GM19467 (cell line): ENCODE results near the gene SNX30.

Source experiments
- ATAC-seq: cut with Tn5 transposase; IDR thresholded peaks from one replicate; pipeline ENCODE4 v1.9.1; 2021; ENCODE audit warnings: mild to moderate bottlenecking, moderate library complexity; ENCODE audit not compliant: unreplicated experiment

Gene SNX30

GRCh38 chr9:112914524-112914923, 164.0 kb downstream of the SNX30 start:
- ATAC-seq = no peak

- ATAC-seq = no peak
Observed at GRCh38 chr9:112917047-112917986, 166.8 kb downstream of the SNX30 start.

GRCh38 chr9:112917987-112918362, 167.4 kb downstream of the SNX30 start:
- ATAC-seq = no peak

GRCh38 chr9:112921549-112921948, 171.0 kb downstream of the SNX30 start:
- ATAC-seq = no peak
